Neural cell (in vitro differentiated cells): ENCODE results near the gene GPR141. TPM values are rescaled to one million over a fixed set of nuclear protein-coding genes. Genes with fewer than 3 reads are reported as not detected.

Source experiments
- H2AFZ ChIP-seq: fragments of 200-600, 300-800 bp; sonication (generic), shearing (Covaris generic); 2 replicates; pipeline ENCODE4 v1.6.0; 2014; ENCODE audit warnings: low read depth, mild to moderate bottlenecking, antibody characterized with exemption, low read length, moderate library complexity
- H3F3A ChIP-seq: fragments of 200-600 bp; shearing (Covaris generic); 2 replicates; pipeline ENCODE4 v1.6.1; 2016; ENCODE audit warnings: mild to moderate bottlenecking, moderate library complexity, mixed read lengths, antibody characterized with exemption, low read length; ENCODE audit not compliant: insufficient read depth, poor library complexity, severe bottlenecking
- H3K27ac ChIP-seq: fragments of 200-600, 300-800 bp; sonication (generic), shearing (Covaris generic); 2 replicates; pipeline ENCODE4 v1.5.1; 2014; ENCODE audit warnings: mild to moderate bottlenecking, low read length, moderate library complexity
- H3K27me3 ChIP-seq: fragments of 300-800, 200-600 bp; sonication (generic), shearing (Covaris generic); 2 replicates; pipeline ENCODE4 v1.6.0; 2014; ENCODE audit warnings: mild to moderate bottlenecking, low read depth, low read length, moderate library complexity; ENCODE audit not compliant: insufficient read depth
- H3K36me3 ChIP-seq: fragments of 300-800, 200-600 bp; sonication (generic), shearing (Covaris generic); 2 replicates; pipeline ENCODE4 v1.5.1; 2014; ENCODE audit warnings: mild to moderate bottlenecking, antibody characterized with exemption, low read length, moderate library complexity; ENCODE audit not compliant: insufficient read depth
- H3K4me2 ChIP-seq: fragments of 300-800, 200-600 bp; sonication (generic), shearing (Covaris generic); 2 replicates; pipeline ENCODE4 v1.6.0; 2014; ENCODE audit warnings: mild to moderate bottlenecking, low read length
- H3K4me3 ChIP-seq: fragments of 300-800, 200-600 bp; sonication (generic), shearing (Covaris generic); 2 replicates; pipeline ENCODE4 v1.5.1; 2014; ENCODE audit warnings: mild to moderate bottlenecking, low read length, moderate library complexity
- H3K79me2 ChIP-seq: fragments of 200-600 bp; shearing (Covaris generic); replicated peaks from 2 replicates; pipeline ENCODE4 v1.6.0; 2014; ENCODE audit warnings: mild to moderate bottlenecking, low read length, moderate library complexity; ENCODE audit not compliant: insufficient read depth
- H3K9ac ChIP-seq: fragments of 300-800, 200-600 bp; sonication (generic), shearing (Covaris generic); 2 replicates; pipeline ENCODE4 v1.6.1; 2016; ENCODE audit warnings: mild to moderate bottlenecking, low read length, mixed read lengths
- H3K9me2 ChIP-seq: fragments of 200-600 bp; shearing (Covaris generic); 2 replicates; pipeline ENCODE4 v1.6.1; 2016; ENCODE audit warnings: mild to moderate bottlenecking, low read length, mixed read lengths; ENCODE audit not compliant: insufficient read depth
- H3K9me3 ChIP-seq: fragments of 200-600, 300-800 bp; sonication (generic), shearing (Covaris generic); 2 replicates; pipeline ENCODE4 v1.6.1; 2016; ENCODE audit warnings: mild to moderate bottlenecking, mixed run types, low read length, moderate library complexity, mixed read lengths
- H4K20me1 ChIP-seq: fragments of 200-600 bp; shearing (Covaris generic); 2 replicates; pipeline ENCODE4 v1.6.1; 2016; ENCODE audit warnings: mild to moderate bottlenecking, mixed run types; ENCODE audit not compliant: insufficient read depth
- EP300 ChIP-seq: fragments of 450-650 bp; conservative IDR thresholded peaks from 2 replicates; pipeline ENCODE4 v1.6.1; 2014; ENCODE audit warnings: antibody characterized with exemption, mild to moderate bottlenecking, moderate library complexity; ENCODE audit not compliant: poor library complexity, severe bottlenecking
- EZH2 ChIP-seq: fragments of 200-600, 300-800 bp; shearing (Covaris generic), sonication (generic); IDR thresholded peaks from 2 replicates; pipeline ENCODE4 v1.6.1; 2014; ENCODE audit warnings: antibody characterized with exemption, low read length, borderline replicate concordance, mild to moderate bottlenecking; ENCODE audit not compliant: insufficient read depth, poor library complexity, severe bottlenecking
- MXI1 ChIP-seq: fragments of 450-650 bp; conservative IDR thresholded peaks from 2 replicates; pipeline ENCODE4 v1.6.1; 2014; ENCODE audit warnings: antibody characterized with exemption, mild to moderate bottlenecking; ENCODE audit not compliant: poor library complexity, severe bottlenecking
- POLR2AphosphoS5 ChIP-seq: IDR thresholded peaks from 2 replicates; pipeline ENCODE4 v1.6.1; 2012
- RAD21 ChIP-seq: fragments of 450-650 bp; conservative IDR thresholded peaks from 2 replicates; pipeline ENCODE4 v1.6.1; 2014; ENCODE audit warnings: antibody characterized with exemption, mild to moderate bottlenecking, moderate library complexity
- SMC3 ChIP-seq: fragments of 450-650 bp; conservative IDR thresholded peaks from 2 replicates; pipeline ENCODE4 v1.6.1; 2014; ENCODE audit warnings: antibody characterized with exemption, mild to moderate bottlenecking, moderate library complexity; ENCODE audit not compliant: poor library complexity
- TAF1 ChIP-seq: IDR thresholded peaks from 2 replicates; pipeline ENCODE4 v1.6.1; 2012; ENCODE audit warnings: low read depth
- polyA plus RNA-seq: library from polyadenylated mRNA; depleted of rRNA; stranded (reverse); fragments of >200 nt; gene quantifications from 2 replicates; pipeline ENCODE4 v1.2.3, GENCODE V29; 2014
- TF ChIP-seq, protein P1 (sequence below): IDR thresholded peaks from 2 replicates; pipeline ENCODE4 v1.6.1; 2012; ENCODE audit warnings: borderline replicate concordance
- TF ChIP-seq, protein P2 (sequence below): fragments of 450-650 bp; IDR thresholded peaks from 2 replicates; pipeline ENCODE4 v1.5.1; 2014; ENCODE audit warnings: antibody characterized with exemption, mild to moderate bottlenecking, moderate library complexity; ENCODE audit not compliant: poor library complexity, severe bottlenecking

Gene GPR141
- polyA plus RNA-seq, 1 donor from 2014 or later, result not detected

DNA sequence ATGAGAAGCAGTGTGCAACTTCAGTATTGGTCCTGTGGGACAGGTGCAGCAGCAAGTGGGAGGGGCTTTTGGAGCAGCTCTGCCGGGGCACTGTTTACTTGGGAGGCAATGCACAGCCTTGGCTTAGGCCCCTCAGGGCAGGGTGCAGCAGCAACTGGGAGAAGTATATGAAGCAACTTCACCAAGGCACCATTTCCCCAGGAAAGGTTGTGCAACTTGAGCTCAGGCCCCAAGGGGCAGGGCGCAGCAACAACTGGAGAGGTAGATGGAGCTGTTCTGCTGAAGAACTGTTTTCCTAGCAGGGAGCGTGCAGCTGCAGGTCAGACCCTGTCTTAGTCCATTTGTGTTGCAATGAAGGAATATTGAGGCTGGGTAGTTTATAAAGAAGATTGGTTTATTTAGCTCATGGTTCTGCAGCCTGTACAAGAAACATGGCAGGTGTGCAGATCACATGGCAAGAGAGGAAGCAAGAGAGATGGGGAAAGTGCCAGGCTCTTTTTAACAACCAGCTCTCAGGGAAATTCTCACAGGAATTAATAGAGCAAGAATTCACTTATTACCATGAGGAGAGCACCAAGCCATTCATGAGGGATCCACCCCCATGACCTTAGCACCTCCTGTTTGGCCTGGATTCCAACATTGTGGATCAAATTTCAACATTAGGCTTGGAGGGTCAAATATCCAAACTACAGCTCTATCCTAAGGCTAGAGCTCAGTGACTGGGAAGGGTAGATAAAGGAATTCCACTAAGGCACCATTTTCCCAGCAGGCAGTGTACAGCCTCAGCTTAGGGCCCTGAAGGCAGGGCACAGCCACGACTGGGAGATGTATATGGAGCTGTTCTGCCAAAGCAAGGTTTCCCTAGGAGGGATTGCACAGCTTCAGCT, 10.9 kb downstream of the GPR141 start:
- Histone ChIP-seq H3K36me3 (no peaks in the 10 kb centered on the region), H3K4me3 (no peak overlapping the region), H3F3A (no peaks in the 10 kb centered on the region), H4K20me1 (no peaks in the 10 kb centered on the region), H3K9me3 (no peaks in the 10 kb centered on the region), H3K9me2 (no peaks in the 10 kb centered on the region), H3K79me2 (no peaks in the 10 kb centered on the region), H3K4me2 (no peak overlapping the region), H3K27ac (no peak overlapping the region), H2AFZ (no peak overlapping the region), H3K27me3 (no peaks in the 10 kb centered on the region), H3K9ac (no peak overlapping the region)
- TF ChIP-seq, protein P1, sequence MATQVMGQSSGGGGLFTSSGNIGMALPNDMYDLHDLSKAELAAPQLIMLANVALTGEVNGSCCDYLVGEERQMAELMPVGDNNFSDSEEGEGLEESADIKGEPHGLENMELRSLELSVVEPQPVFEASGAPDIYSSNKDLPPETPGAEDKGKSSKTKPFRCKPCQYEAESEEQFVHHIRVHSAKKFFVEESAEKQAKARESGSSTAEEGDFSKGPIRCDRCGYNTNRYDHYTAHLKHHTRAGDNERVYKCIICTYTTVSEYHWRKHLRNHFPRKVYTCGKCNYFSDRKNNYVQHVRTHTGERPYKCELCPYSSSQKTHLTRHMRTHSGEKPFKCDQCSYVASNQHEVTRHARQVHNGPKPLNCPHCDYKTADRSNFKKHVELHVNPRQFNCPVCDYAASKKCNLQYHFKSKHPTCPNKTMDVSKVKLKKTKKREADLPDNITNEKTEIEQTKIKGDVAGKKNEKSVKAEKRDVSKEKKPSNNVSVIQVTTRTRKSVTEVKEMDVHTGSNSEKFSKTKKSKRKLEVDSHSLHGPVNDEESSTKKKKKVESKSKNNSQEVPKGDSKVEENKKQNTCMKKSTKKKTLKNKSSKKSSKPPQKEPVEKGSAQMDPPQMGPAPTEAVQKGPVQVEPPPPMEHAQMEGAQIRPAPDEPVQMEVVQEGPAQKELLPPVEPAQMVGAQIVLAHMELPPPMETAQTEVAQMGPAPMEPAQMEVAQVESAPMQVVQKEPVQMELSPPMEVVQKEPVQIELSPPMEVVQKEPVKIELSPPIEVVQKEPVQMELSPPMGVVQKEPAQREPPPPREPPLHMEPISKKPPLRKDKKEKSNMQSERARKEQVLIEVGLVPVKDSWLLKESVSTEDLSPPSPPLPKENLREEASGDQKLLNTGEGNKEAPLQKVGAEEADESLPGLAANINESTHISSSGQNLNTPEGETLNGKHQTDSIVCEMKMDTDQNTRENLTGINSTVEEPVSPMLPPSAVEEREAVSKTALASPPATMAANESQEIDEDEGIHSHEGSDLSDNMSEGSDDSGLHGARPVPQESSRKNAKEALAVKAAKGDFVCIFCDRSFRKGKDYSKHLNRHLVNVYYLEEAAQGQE, result no peak
- TF ChIP-seq RAD21 (no peak), POLR2AphosphoS5 (no peak), EZH2 (no peak), TAF1 (no peak), SMC3 (no peak), EP300 (no peak), MXI1 (no peak)
- TF ChIP-seq, protein P2, sequence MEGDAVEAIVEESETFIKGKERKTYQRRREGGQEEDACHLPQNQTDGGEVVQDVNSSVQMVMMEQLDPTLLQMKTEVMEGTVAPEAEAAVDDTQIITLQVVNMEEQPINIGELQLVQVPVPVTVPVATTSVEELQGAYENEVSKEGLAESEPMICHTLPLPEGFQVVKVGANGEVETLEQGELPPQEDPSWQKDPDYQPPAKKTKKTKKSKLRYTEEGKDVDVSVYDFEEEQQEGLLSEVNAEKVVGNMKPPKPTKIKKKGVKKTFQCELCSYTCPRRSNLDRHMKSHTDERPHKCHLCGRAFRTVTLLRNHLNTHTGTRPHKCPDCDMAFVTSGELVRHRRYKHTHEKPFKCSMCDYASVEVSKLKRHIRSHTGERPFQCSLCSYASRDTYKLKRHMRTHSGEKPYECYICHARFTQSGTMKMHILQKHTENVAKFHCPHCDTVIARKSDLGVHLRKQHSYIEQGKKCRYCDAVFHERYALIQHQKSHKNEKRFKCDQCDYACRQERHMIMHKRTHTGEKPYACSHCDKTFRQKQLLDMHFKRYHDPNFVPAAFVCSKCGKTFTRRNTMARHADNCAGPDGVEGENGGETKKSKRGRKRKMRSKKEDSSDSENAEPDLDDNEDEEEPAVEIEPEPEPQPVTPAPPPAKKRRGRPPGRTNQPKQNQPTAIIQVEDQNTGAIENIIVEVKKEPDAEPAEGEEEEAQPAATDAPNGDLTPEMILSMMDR, result no peak

- H4K20me1 ChIP-seq, result no peaks in the 10 kb centered on the region
- H3K79me2 ChIP-seq, result no peaks in the 10 kb centered on the region
- no peak overlapping the region for H3K27ac ChIP-seq
- H3K36me3 ChIP-seq, result no peaks in the 10 kb centered on the region
- H3K4me2 ChIP-seq, result no peak overlapping the region
- no peak overlapping the region for H3K9ac ChIP-seq
- H3K4me3 ChIP-seq, result no peak overlapping the region
- H2AFZ ChIP-seq, result no peak overlapping the region
- H3K27me3 ChIP-seq, result no peaks in the 10 kb centered on the region
- H3K9me3 ChIP-seq, result no peaks in the 10 kb centered on the region
- H3F3A ChIP-seq, result no peaks in the 10 kb centered on the region
- no peaks in the 10 kb centered on the region for H3K9me2 ChIP-seq
- TF ChIP-seq RAD21 (no peak), EP300 (no peak), EZH2 (no peak), SMC3 (no peak), TAF1 (no peak), MXI1 (no peak), POLR2AphosphoS5 (no peak)
- TF ChIP-seq, protein P2, result no peak
- TF ChIP-seq, protein P1, result no peak
Observed at GRCh38 chr7:37698276-37698675, 14.7 kb downstream of the GPR141 start.
